Stimulated activated CD4-positive, alpha-beta T cell treated with anti-CD3 and anti-CD28 coated beads, Interleukin-4, amount 100 ng/mL, for 48 hours (primary cell): ENCODE measurements around the gene CD34.
"Not testable (repeated sequence)": the region's sequence is repeated elsewhere in the genome, so short reads cannot be mapped to it uniquely, and the experiment has no call there.

Experiments used
- DNase-seq, 2 donors: peaks; one replicate each; pipeline ENCODE4 v3.0.0-alpha.2; 2020; ENCODE audit warnings: low read depth in 2 of 2

The CD34 gene

GRCh38 chr1:207933205-207933800, 22.4 kb upstream of the CD34 start:
- no peak for DNase-seq

- no peak for DNase-seq
Measured at GRCh38 chr1:207926984-207927383, 16.1 kb upstream of the CD34 start.

GRCh38 chr1:207925969-207926368, 15.0 kb upstream of the CD34 start:
- not testable (repeated sequence) for DNase-seq

DNA sequence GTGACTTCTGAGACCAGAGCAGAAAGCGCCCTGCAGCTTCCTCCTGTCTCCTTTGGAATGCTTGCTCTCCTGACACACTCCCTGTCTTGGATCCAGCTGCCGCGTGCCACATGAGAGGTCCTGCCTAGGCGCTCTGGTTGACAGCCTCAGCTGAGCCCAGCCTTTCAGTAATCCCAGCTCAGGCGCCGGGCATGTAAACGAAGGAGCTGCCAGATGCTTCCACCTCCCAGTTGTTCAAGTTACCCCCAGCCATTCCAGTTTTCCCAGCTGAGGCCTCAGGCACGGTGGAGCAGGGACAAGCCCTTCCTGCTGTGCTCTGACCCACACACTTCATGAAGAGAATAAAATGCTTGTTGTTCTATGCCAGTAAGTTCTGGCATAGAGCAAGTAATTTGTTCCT, 14.3 kb upstream of the CD34 start:
- DNase-seq = no peak

DNA sequence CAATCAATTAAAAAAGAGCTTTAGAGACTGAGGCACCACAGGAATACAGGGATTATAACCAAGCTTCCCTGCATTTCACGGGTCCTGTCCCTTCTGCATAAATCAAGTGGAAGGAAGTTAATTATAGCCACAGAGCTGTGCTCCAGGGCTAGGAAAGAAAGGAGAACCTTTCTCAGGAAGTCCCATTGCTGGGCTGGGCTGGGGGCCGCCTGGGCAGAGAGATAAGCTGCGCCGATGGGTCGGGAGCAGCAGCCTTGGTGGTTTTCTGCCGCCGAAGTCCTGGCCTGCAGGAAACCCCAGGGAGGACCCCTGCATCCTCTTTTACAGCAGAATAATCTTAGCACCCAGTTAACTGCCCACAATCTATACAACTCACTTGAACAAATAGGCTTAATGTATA, 12.6 kb upstream of the CD34 start:
- DNase-seq = no peak

DNA sequence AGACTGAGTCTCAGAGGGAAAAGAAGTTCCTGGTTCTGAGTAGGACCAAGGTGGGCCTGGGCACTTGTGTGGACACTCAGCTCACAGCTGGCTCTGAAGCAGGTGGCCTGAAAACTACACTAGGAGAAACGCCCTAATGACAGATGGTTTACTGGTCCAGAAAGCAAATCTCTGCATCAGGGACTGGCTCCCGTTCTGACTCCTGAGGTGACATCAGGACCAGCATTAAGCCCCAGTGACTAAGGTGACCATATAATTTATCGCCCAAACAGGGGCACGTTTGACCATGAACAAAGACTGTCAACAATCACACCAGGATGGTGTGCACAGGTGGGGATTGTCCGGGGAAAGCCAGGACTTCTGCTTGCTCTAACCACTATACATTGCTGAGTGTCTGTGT, 12.2 kb upstream of the CD34 start:
- DNase-seq = no peak

- no peak for DNase-seq
Measured at GRCh38 chr1:207922554-207922953, 11.6 kb upstream of the CD34 start.

- no peak for DNase-seq
Measured at GRCh38 chr1:207921321-207921720, 10.4 kb upstream of the CD34 start.

DNA sequence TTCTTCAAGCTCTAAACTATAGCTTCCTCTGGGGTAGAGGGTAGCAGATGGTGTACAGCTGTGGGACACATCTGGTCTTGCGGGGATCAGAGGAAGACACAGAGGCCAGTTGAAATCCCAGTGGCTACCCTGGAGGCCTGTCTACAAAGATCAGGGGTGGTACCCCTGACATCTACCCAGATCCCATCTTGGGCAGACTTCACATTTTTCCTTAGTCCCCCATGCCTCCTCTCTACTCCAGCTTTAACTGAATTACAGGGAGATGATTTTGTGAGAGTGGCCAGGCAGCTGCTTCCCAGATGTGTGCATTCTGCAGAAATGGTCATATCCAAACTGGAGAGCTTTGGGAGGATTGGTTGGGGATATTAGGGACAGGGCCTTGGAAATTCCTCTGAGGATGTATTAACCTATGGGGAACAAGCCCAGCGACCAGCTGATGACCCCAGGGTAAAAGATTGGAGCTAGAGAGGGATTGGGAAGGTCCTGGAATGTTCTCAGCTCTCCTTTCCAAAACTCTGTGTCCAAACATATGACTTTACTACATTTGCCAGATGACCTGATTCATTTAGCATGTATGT, 9.6 kb upstream of the CD34 start:
- DNase-seq = no peak

DNA sequence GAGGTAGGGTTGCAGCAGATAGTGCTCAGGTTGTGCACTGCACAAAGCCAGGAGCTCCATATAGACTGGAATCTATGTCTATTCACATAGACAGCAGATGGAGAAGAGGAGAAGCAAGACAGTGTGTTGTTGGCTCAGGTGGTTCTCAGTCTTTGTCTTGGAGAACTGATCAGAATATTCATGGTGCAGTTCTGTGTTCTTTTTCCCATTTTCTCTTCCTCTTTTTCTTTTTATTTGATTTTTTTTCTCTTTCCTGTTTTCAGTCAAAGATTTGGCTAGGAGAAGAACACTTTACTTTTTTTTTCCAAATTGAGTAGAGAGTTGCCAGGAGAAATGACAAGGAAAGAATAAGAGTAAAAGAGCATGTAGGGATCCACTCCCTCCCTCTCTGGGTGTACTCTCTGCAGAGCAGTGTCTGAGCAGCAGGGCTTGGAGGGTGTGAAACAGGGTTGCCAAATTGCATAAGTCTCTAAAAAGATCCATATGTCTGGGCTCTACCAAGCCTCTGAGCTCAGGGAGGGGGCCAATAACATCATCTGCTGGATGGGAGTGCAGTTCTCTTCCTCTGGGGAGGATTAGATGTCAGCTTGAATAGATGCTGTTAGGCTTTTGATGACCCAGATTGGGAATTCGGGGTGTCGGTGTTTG, 8.7 kb upstream of the CD34 start:
- no peak for DNase-seq

DNA sequence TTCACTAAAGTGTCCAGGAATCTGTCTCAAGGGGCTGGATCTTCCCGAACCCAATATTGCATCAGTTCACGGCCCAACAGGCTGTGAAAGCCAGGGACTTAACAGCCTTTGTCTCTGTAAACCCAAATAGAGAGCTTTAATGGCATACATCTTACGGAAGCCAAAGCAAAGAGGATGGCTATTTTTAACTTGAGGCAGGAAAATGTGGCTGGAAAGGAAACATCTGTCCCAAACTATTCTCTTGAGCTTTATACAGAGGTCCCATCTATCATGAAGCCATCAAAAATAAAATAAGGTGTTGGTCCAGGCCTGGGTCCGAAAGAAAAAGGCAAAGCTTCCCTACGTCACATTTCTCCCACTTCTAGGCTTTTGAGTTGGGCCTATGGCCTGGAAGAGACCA, 7.7 kb upstream of the CD34 start:
- no peak for DNase-seq

DNA sequence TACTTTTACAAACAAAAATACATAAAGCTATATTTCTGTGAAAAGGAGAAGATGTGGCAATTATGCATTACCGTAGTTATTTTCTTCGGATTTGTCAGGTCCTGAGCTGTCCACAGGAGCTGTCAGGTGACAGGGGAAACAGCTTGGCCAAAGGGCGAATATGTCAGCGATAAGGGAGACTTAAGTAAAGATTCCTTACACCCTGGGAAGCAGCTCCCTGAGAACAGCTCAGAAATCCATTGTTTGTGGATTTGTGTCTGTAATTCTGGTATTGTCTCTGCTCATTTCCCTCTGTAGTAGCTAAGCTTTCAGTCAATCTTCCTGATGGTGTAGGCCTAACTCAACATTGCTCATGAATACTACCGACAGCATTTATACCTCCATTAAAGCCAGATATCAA, 7.1 kb upstream of the CD34 start:
- DNase-seq = no peak

DNA sequence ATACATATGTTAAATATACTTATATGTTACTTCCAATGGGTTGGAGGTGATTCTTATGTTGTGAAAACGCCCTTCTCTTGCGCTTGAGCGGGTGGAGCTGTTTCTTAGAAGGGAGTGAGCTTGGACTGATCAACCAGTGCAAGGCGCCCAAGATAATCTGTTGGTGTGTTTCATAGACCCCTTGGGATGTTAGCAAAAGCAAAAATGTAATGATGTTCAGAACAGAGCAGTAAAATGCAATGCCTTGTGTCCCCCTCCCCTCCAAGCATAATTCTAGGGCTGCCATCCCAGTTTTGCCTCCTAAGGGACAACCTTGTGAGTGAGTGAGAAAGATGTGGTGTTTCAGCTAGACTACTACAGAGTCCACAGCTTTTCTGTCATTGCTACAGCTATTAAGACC, 6.2 kb upstream of the CD34 start:
- DNase-seq = no peak

- no peak for DNase-seq
Measured at GRCh38 chr1:207913951-207914350, 3.0 kb upstream of the CD34 start.

GRCh38 chr1:207911856-207912760, 1.2 kb upstream of the CD34 start:
- no peak for DNase-seq

DNA sequence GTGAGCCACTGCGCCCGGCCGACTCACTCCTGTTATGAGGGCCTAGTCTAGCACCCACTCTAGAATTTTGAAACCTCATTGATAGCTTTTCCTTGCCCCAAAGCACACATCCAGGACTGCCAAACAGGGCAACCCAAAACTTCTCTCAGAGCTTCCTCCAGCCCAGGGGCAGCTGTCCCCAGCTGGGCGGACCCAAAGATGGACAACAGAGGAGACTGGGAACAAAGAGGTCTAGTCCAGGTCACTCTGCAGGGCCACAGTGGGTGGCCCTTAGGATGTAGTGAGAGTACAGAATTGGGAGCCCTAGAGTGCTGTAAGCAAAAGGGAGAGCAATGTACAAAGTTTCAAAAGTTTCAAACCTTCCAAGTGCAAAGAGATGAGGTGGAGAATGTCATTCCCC, 1.2 kb downstream of the CD34 start:
- no peak for DNase-seq

DNA sequence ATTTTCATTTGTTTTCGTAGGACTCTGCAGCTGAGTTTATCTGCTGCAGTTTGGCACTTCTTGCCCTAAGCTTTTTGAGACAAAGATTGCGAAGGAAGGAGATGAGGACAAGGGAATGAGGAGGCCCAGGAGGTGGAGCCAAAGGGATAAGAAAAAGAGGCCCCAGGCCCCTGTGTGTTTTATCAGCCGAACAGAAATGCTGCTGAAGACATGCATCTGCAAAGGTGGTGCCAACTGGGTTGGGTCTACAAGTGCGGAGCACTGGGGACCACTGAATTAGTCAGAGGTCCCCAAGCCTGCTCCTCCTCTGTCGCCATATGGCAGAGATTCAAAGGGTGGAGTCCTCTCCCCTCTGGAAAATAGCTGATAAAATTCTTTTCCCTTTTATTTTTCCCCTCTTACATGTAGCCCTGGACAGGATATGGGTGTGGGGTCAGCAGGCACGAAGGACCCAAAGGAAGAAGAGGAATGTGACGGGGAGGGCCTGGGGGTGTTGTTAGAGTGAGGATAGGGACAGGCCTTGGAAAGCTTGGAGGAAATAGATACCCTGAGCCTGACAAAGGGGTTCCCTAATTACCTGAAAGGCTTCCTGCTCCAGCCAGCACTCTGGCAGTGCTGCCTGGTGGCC, 2.7 kb downstream of the CD34 start:
- no peak for DNase-seq

- no peak for DNase-seq
Measured at GRCh38 chr1:207904391-207904790, 6.5 kb downstream of the CD34 start.

- DNase-seq = no peak
Measured at GRCh38 chr1:207903767-207904166, 7.2 kb downstream of the CD34 start.

DNA sequence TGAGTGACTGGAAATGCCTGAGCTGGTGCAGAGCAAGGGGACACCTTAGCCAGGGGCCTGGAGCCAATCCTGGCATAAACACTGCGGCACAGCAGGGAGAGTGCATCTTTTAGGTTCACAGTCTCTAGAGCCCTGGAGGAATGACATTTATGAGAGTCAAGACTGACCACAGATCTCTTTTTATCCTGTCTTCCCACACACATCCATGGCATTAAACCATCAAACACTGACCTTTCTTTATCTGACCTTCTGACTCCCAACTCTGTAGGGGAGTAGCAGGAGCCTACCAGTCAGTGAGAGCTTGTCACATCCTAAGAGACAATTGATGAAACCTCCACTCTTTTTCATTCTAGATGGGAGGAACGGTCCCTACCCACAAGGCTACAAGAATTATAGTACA, 7.9 kb downstream of the CD34 start:
- no peak for DNase-seq

DNA sequence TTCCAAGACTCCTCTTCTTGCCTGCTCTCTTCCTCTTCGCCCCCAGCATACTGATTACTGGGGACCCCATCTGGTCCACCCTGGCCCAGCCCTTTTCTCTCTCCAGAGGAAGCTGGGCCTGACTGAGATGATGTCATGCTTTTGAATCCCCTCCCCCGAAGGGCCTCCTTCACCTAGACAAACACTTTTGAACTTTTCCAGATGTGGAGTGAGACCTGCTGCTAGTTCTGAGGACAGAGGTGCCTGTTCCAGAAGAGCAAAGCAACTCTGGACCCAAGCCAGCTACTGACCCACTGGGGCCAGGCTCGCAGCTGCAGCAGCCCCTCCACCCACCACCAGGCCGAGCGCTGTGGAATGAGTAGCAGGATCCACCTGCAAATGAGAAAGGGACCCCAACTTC, 8.4 kb downstream of the CD34 start:
- no peak for DNase-seq

- DNase-seq = no peak
Measured at GRCh38 chr1:207901041-207901653, 9.8 kb downstream of the CD34 start.
